Caki2 (cell line): ENCODE results near the gene DTX4. TPM values are rescaled to one million over a fixed set of nuclear protein-coding genes. Genes with fewer than 3 reads are reported as not detected.

Experiments used
- DNase-seq: peaks from one replicate; pipeline ENCODE4 v3.0.0-alpha.2; 2015; ENCODE audit warnings: low read depth
- in situ Hi-C: cut with HindIII; loops from 2 replicates; pipeline ENCODE4 v1.10.0; 2016; ENCODE audit warnings: low sequenced_read_pairs, low pct_unique_long_range_greater_than_20kb, mixed read lengths
- total RNA-seq: library from RNA; depleted of rRNA; stranded (reverse); fragments of >200 nt; shearing (Covaris generic); gene quantifications from 2 replicates; pipeline ENCODE4 v1.2.3, GENCODE V29; 2014; ENCODE audit warnings: low replicate concordance; rRNA removed

The DTX4 gene
- total RNA-seq, 1 experiment from 2014 or later = 2.0 TPM

- no peak for DNase-seq
- in situ Hi-C loops = no loop called here
Observed at GRCh38 chr11:59243633-59244032, 71.7 kb downstream of the DTX4 start.

GRCh38 chr11:59247531-59248227 is 75.7 kb downstream of the DTX4 start:
- in situ Hi-C loops = no loop called here
- DNase-seq = no peak

- DNase-seq = no peak
- in situ Hi-C loops = no loop called here
Observed at GRCh38 chr11:59249535-59249934, 77.6 kb downstream of the DTX4 start.

GRCh38 chr11:59253001-59253400 is 81.1 kb downstream of the DTX4 start:
- no peak for DNase-seq
- in situ Hi-C loops = no loop called here

DNA sequence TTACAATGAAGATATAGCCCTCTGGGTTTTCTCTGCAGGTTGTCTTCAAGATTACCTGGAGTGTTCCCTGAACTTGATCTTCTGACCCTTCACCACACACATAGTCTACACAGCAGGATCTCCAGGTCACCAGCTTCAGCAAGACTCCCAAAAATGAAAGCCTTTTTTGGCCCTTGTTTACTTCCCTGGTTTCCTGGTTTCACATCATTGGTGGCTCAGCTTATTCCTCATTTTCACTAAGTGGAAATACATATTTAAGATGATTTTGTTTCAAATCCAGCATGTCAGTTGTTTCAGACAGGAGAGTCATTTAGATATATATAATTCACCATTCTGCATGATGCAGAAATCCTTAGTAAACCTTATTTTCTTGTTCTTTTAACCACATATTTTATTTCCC is 82.4 kb downstream of the DTX4 start:
- DNase-seq = no peak

GRCh38 chr11:59255281-59255680 is 83.3 kb downstream of the DTX4 start:
- in situ Hi-C loops = no loop called here
- no peak for DNase-seq

More for the DNA sequence above, 82.4 kb downstream of the DTX4 start:
- in situ Hi-C loops = no loop called here

Other genes with a start within 250 kb of the DTX4 start
- not detected in 2 replicates for gene GLYATL1, start 232.6 kb upstream of the DTX4 start, total RNA-seq
- not detected in 2 replicates for gene GLYATL1B, start 85.8 kb upstream of the DTX4 start, total RNA-seq
- gene FAM111B, start 64.9 kb upstream of the DTX4 start, total RNA-seq = 6.4 and 7.5 TPM in 2 replicates
- gene FAM111A, start 29.3 kb upstream of the DTX4 start, total RNA-seq = 28.7 and 39.5 TPM in 2 replicates
- not detected in 2 replicates for gene MPEG1, start 40.8 kb downstream of the DTX4 start, total RNA-seq
- not detected in 2 replicates for gene OR5AN1, start 186.8 kb downstream of the DTX4 start, total RNA-seq